Nephron progenitor cell (in vitro differentiated cells): Measurements from ENCODE around the gene PCMT1.

Experiments used
- DNase-seq: peaks from one replicate; pipeline ENCODE4 v3.0.0; 2021
- H3K27ac Mint-ChIP-seq: 2 replicates; pipeline ENCODE4 v1.8.0; 2021; ENCODE audit warnings: mild to moderate bottlenecking, moderate library complexity, mixed read lengths
- H3K27me3 Mint-ChIP-seq: 2 replicates; pipeline ENCODE4 v1.8.0; 2021; ENCODE audit warnings: mild to moderate bottlenecking, low read depth, mixed read lengths; ENCODE audit not compliant: poor library complexity
- H3K36me3 Mint-ChIP-seq: 2 replicates; pipeline ENCODE4 v1.8.0; 2021; ENCODE audit warnings: low read depth, mixed read lengths
- H3K4me1 Mint-ChIP-seq: 2 replicates; pipeline ENCODE4 v1.8.0; 2021; ENCODE audit warnings: mixed read lengths
- H3K4me3 Mint-ChIP-seq: 2 replicates; pipeline ENCODE4 v1.8.0; 2021; ENCODE audit warnings: mild to moderate bottlenecking, moderate library complexity, mixed read lengths
- H3K9me3 Mint-ChIP-seq: 2 replicates; pipeline ENCODE4 v1.8.0; 2021; ENCODE audit warnings: mild to moderate bottlenecking, moderate library complexity, mixed read lengths
- CTCF ChIP-seq: fragments of 200-600 bp; sonication (generic); IDR thresholded peaks from 2 replicates; pipeline ENCODE4 v1.5.0; 2021; ENCODE audit warnings: antibody characterized with exemption

Gene PCMT1

GRCh38 chr6:149749594-149750135 is at the start of gene PCMT1:
PCMT1 (plus strand) TSS chr6:149749741; CDS start chr6:149749902, 161 bp downstream.
- Mint-ChIP-seq H3K4me3 (peak within 1 kb of the TSS; percentile 91), H3K9me3 (no peaks in the 10 kb centered on the region), H3K27me3 (peaks cover 3% of the 10 kb centered on the region), H3K27ac (peak within 1 kb of the TSS; percentile 85), H3K4me1 (peaks cover 27% of the 10 kb centered on the region), H3K36me3 (no peaks in the 10 kb centered on the region)
- no peak for TF ChIP-seq CTCF
- peak; percentile 93 for DNase-seq

GRCh38 chr6:149701714-149702113 is 47.8 kb upstream of the PCMT1 start:
- Mint-ChIP-seq H3K9me3 (no peaks in the 10 kb centered on the region), H3K27ac (peak overlapping the region; percentile 19), H3K27me3 (no peaks in the 10 kb centered on the region), H3K36me3 (peaks cover 31% of the 10 kb centered on the region), H3K4me1 (peaks cover 9% of the 10 kb centered on the region), H3K4me3 (no peak overlapping the region)
- TF ChIP-seq CTCF, result no peak
- no peak for DNase-seq

- Mint-ChIP-seq H3K4me1 (peaks cover 33% of the 10 kb centered on the region), H3K4me3 (no peak overlapping the region)
Observed at GRCh38 chr6:149711711-149712110, 37.8 kb upstream of the PCMT1 start.

GRCh38 chr6:149714442-149714841 is 35.1 kb upstream of the PCMT1 start:
- TF ChIP-seq CTCF, result no peak
- Mint-ChIP-seq H3K36me3 (peaks cover 36% of the 10 kb centered on the region), H3K4me1 (peaks cover 35% of the 10 kb centered on the region), H3K27me3 (no peaks in the 10 kb centered on the region), H3K4me3 (no peak overlapping the region), H3K9me3 (no peaks in the 10 kb centered on the region), H3K27ac (no peak overlapping the region)
- no peak for DNase-seq

More at GRCh38 chr6:149711711-149712110, 37.8 kb upstream of the PCMT1 start:
- no peak for TF ChIP-seq CTCF
- no peak for DNase-seq
- H3K27ac Mint-ChIP-seq, result no peak overlapping the region
- no peaks in the 10 kb centered on the region for H3K9me3 Mint-ChIP-seq
- peaks cover 34% of the 10 kb centered on the region for H3K36me3 Mint-ChIP-seq
- H3K27me3 Mint-ChIP-seq, result no peaks in the 10 kb centered on the region

- DNase-seq, result no peak
- Mint-ChIP-seq H3K9me3 (no peaks in the 10 kb centered on the region), H3K36me3 (peaks cover 38% of the 10 kb centered on the region), H3K27me3 (no peaks in the 10 kb centered on the region), H3K4me1 (peaks cover 24% of the 10 kb centered on the region), H3K27ac (no peak overlapping the region), H3K4me3 (peak overlapping the region; percentile 93)
- TF ChIP-seq CTCF, result no peak
Observed at GRCh38 chr6:149716181-149716963, 33.2 kb upstream of the PCMT1 start.

GRCh38 chr6:149717255-149717587 is 32.3 kb upstream of the PCMT1 start:
- H3K4me3 Mint-ChIP-seq, result peak overlapping the region; percentile 93
- no peaks in the 10 kb centered on the region for H3K27me3 Mint-ChIP-seq
- H3K27ac Mint-ChIP-seq, result peak overlapping the region; percentile 94
- no peak for TF ChIP-seq CTCF
- no peaks in the 10 kb centered on the region for H3K9me3 Mint-ChIP-seq
- DNase-seq, result no peak
- peaks cover 24% of the 10 kb centered on the region for H3K4me1 Mint-ChIP-seq
- peaks cover 33% of the 10 kb centered on the region for H3K36me3 Mint-ChIP-seq
